ENCODE data around the gene CCDC148.

CCDC148 gene

DNA sequence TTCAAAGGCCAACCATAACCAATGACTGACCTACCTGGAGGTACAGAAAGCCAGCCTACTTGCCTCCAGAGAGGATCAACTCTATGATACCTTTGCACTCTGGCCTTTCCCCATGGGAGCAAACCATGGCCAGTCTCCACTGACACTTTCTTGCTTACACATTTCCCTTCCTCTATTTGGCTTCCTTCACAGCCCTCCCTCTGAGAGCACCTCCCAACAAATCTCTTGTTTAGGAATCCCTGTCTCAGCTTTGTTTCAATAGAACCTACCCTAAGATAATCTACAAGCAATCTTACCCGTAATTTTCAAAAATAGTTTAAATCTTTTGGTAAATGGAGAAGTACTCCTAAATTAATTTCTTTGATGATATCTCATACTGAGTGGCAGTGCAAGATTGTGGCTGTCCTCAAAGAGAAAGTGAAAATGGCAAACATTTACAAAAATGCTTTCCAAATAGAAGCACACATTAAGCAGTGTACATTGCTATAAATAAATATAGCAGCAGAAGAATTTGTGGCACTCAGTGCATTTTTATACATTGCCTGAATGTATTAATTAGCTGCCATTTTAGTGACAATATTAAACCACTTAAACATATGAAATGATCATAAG, 140.6 kb downstream of the CCDC148 start:
- no peaks in the 10 kb centered on the region for H3F3A ChIP-seq (ENCODE audit: insufficient read depth, low read length)
- H3K27ac ChIP-seq (ENCODE audit: low read depth, low read length, poor library complexity, severe bottlenecking): no peak overlapping the region
- no peaks in the 10 kb centered on the region for H4K20me1 ChIP-seq (ENCODE audit: insufficient read depth, low read length)
- TF ChIP-seq, protein P1, sequence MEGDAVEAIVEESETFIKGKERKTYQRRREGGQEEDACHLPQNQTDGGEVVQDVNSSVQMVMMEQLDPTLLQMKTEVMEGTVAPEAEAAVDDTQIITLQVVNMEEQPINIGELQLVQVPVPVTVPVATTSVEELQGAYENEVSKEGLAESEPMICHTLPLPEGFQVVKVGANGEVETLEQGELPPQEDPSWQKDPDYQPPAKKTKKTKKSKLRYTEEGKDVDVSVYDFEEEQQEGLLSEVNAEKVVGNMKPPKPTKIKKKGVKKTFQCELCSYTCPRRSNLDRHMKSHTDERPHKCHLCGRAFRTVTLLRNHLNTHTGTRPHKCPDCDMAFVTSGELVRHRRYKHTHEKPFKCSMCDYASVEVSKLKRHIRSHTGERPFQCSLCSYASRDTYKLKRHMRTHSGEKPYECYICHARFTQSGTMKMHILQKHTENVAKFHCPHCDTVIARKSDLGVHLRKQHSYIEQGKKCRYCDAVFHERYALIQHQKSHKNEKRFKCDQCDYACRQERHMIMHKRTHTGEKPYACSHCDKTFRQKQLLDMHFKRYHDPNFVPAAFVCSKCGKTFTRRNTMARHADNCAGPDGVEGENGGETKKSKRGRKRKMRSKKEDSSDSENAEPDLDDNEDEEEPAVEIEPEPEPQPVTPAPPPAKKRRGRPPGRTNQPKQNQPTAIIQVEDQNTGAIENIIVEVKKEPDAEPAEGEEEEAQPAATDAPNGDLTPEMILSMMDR (IDR thresholded peaks at IDR 0.05; ENCODE audit: low read length): no peak
- no peak for TF ChIP-seq EZH2 (IDR thresholded peaks at IDR 0.05; ENCODE audit: borderline replicate concordance, low read length)
- H2AFZ ChIP-seq (ENCODE audit: low read length): no peak overlapping the region
- no peaks in the 10 kb centered on the region for H3K4me1 ChIP-seq (ENCODE audit: insufficient read depth, low read length, severe bottlenecking)
- no peaks in the 10 kb centered on the region for H3K79me2 ChIP-seq (ENCODE audit: insufficient read depth, low read length)
- H3K4me3 ChIP-seq (ENCODE audit: low read depth, low read length, poor library complexity, severe bottlenecking): no peak overlapping the region
- no peak overlapping the region for H3K9ac ChIP-seq (ENCODE audit: low read length)
- H3K9me3 ChIP-seq (ENCODE audit: low read length): no peaks in the 10 kb centered on the region
- H3K27me3 ChIP-seq (ENCODE audit: insufficient read depth, low read length): no peaks in the 10 kb centered on the region
- H3K4me2 ChIP-seq (ENCODE audit: low read length): no peak overlapping the region
- no peaks in the 10 kb centered on the region for H3K36me3 ChIP-seq (ENCODE audit: insufficient read depth, low read length)
- no peaks in the 10 kb centered on the region for H3K9me2 ChIP-seq (ENCODE audit: low read depth, low read length)

- no peak overlapping the region for H3K27ac ChIP-seq (ENCODE audit: low read depth, low read length, poor library complexity, severe bottlenecking)
- no peak overlapping the region for H3K9ac ChIP-seq (ENCODE audit: low read length)
- H3K4me1 ChIP-seq (ENCODE audit: insufficient read depth, low read length, severe bottlenecking): no peaks in the 10 kb centered on the region
- H3K9me2 ChIP-seq (ENCODE audit: low read depth, low read length): no peaks in the 10 kb centered on the region
- H3K9me3 ChIP-seq (ENCODE audit: low read length): no peaks in the 10 kb centered on the region
- no peaks in the 10 kb centered on the region for H3K36me3 ChIP-seq (ENCODE audit: insufficient read depth, low read length)
- H3K4me3 ChIP-seq (ENCODE audit: low read depth, low read length, poor library complexity, severe bottlenecking): no peak overlapping the region
- no peaks in the 10 kb centered on the region for H3K79me2 ChIP-seq (ENCODE audit: insufficient read depth, low read length)
- H3K27me3 ChIP-seq (ENCODE audit: insufficient read depth, low read length): no peaks in the 10 kb centered on the region
- TF ChIP-seq, protein P1 (IDR thresholded peaks at IDR 0.05; ENCODE audit: low read length): no peak
- TF ChIP-seq EZH2 (IDR thresholded peaks at IDR 0.05; ENCODE audit: borderline replicate concordance, low read length): no peak
- H2AFZ ChIP-seq (ENCODE audit: low read length): no peak overlapping the region
- H3K4me2 ChIP-seq (ENCODE audit: low read length): no peak overlapping the region
- no peaks in the 10 kb centered on the region for H3F3A ChIP-seq (ENCODE audit: insufficient read depth, low read length)
- H4K20me1 ChIP-seq (ENCODE audit: insufficient read depth, low read length): no peaks in the 10 kb centered on the region
Measured at GRCh38 chr2:158315000-158315399, 141.6 kb downstream of the CCDC148 start.

- no peak for TF ChIP-seq EZH2 (IDR thresholded peaks at IDR 0.05; ENCODE audit: borderline replicate concordance, low read length)
- TF ChIP-seq, protein P1 (IDR thresholded peaks at IDR 0.05; ENCODE audit: low read length): no peak
- no peaks in the 10 kb centered on the region for H3K36me3 ChIP-seq (ENCODE audit: insufficient read depth, low read length)
- H3K4me3 ChIP-seq (ENCODE audit: low read depth, low read length, poor library complexity, severe bottlenecking): no peak overlapping the region
- no peaks in the 10 kb centered on the region for H3K27me3 ChIP-seq (ENCODE audit: insufficient read depth, low read length)
- H3F3A ChIP-seq (ENCODE audit: insufficient read depth, low read length): no peaks in the 10 kb centered on the region
- H3K9me2 ChIP-seq (ENCODE audit: low read depth, low read length): no peaks in the 10 kb centered on the region
- H3K27ac ChIP-seq (ENCODE audit: low read depth, low read length, poor library complexity, severe bottlenecking): no peak overlapping the region
- no peaks in the 10 kb centered on the region for H3K9me3 ChIP-seq (ENCODE audit: low read length)
- no peak overlapping the region for H3K4me2 ChIP-seq (ENCODE audit: low read length)
- no peak overlapping the region for H2AFZ ChIP-seq (ENCODE audit: low read length)
- no peaks in the 10 kb centered on the region for H3K4me1 ChIP-seq (ENCODE audit: insufficient read depth, low read length, severe bottlenecking)
- no peaks in the 10 kb centered on the region for H3K79me2 ChIP-seq (ENCODE audit: insufficient read depth, low read length)
- H4K20me1 ChIP-seq (ENCODE audit: insufficient read depth, low read length): no peaks in the 10 kb centered on the region
- no peak overlapping the region for H3K9ac ChIP-seq (ENCODE audit: low read length)
Measured at GRCh38 chr2:158313734-158314133, 142.8 kb downstream of the CCDC148 start.
